PC-3 (cell line): Measurements from ENCODE around the gene CSMD2.

Source experiments
- CTCF ChIP-seq: fragments of 300-600 bp; sonication (generic); conservative IDR thresholded peaks from 2 replicates; pipeline ENCODE4 v1.5.1; 2017; ENCODE audit warnings: antibody characterized with exemption, low read depth, mild to moderate bottlenecking, low read length
- EZH2 ChIP-seq: fragments of 300-600 bp; sonication (generic); IDR thresholded peaks from one replicate; pipeline ENCODE4 v1.6.1; 2017; ENCODE audit warnings: antibody characterized with exemption, mild to moderate bottlenecking, low read length; ENCODE audit not compliant: unreplicated experiment
- EZH2phosphoT487 ChIP-seq: fragments of 300-600 bp; sonication (generic); IDR thresholded peaks from 2 replicates; pipeline ENCODE4 v1.6.1; 2018; ENCODE audit warnings: mild to moderate bottlenecking, antibody characterized with exemption, low read length, borderline replicate concordance

- no peak for TF ChIP-seq CTCF
- no peak for TF ChIP-seq EZH2
- no peak for TF ChIP-seq EZH2phosphoT487
Observed at GRCh38 chr1:33482412-33482811, 682.6 kb downstream of the CSMD2 start.
